ENCODE data around the gene SMAD7.

GRCh38 chr18:48887905-48888772 lies 62.6 kb downstream of the SMAD7 start:
- TF ChIP-seq YY1 (IDR thresholded peaks at IDR 0.05; ENCODE audit: insufficient read depth, insufficient read length) (no peak), SUZ12 (IDR thresholded peaks at IDR 0.05; ENCODE audit: extremely low read depth, insufficient read depth, insufficient read length) (no peak), ZNF274 (IDR thresholded peaks at IDR 0.05; ENCODE audit: low read depth, low read length) (no peak)
